Caki2 (cell line): Measurements from ENCODE around the gene TPCN2. TPM values are rescaled to one million over a fixed set of nuclear protein-coding genes. Genes with fewer than 3 reads are reported as not detected.

Experiments used
- DNase-seq: peaks from one replicate; pipeline ENCODE4 v3.0.0-alpha.2; 2015; ENCODE audit warnings: low read depth
- in situ Hi-C: cut with HindIII; loops from 2 replicates; pipeline ENCODE4 v1.10.0; 2016; ENCODE audit warnings: low sequenced_read_pairs, low pct_unique_long_range_greater_than_20kb, mixed read lengths
- total RNA-seq: library from RNA; depleted of rRNA; stranded (reverse); fragments of >200 nt; shearing (Covaris generic); gene quantifications from 2 replicates; pipeline ENCODE4 v1.2.3, GENCODE V29; 2014; ENCODE audit warnings: low replicate concordance; rRNA removed

TPCN2 gene
- total RNA-seq, 1 experiment from 2014 or later = 4.2 TPM

GRCh38 chr11:69172674-69173073, 123.9 kb downstream of the TPCN2 start:
- in situ Hi-C loops = no loop called here
- DNase-seq = no peak

GRCh38 chr11:69173331-69173730, 124.6 kb downstream of the TPCN2 start:
- in situ Hi-C loops = no loop called here
- no peak for DNase-seq

GRCh38 chr11:69173925-69174581, 125.3 kb downstream of the TPCN2 start:
- in situ Hi-C loops = no loop called here
- DNase-seq = no peak

GRCh38 chr11:69174841-69175240, 126.1 kb downstream of the TPCN2 start:
- no peak for DNase-seq
- in situ Hi-C loops = no loop called here

GRCh38 chr11:69178819-69179482, 130.2 kb downstream of the TPCN2 start:
- in situ Hi-C loops = no loop called here
- no peak for DNase-seq

GRCh38 chr11:69180226-69180625, 131.5 kb downstream of the TPCN2 start:
- DNase-seq = no peak
- in situ Hi-C loops = no loop called here

- DNase-seq = no peak
- in situ Hi-C loops = no loop called here
Measured at GRCh38 chr11:69180726-69181125, 132.0 kb downstream of the TPCN2 start.

GRCh38 chr11:69183613-69184012, 134.9 kb downstream of the TPCN2 start:
- in situ Hi-C loops = no loop called here
- DNase-seq = no peak

Other genes starting within 250 kb of the TPCN2 start
- 26.8 and 30.4 TPM in 2 replicates for gene CPT1A, start 207.0 kb upstream of the TPCN2 start, total RNA-seq
- 83.5 and 94.0 TPM in 2 replicates for gene MRPL21, start 145.1 kb upstream of the TPCN2 start, total RNA-seq
- gene IGHMBP2, start 145.0 kb upstream of the TPCN2 start, total RNA-seq = 2.1 and 9.8 TPM in 2 replicates
- not detected in 2 replicates for gene MRGPRD, start 67.9 kb upstream of the TPCN2 start, total RNA-seq
- 1.2 TPM in 1 of 2 replicates, not detected in the other for gene MRGPRF, start 35.7 kb upstream of the TPCN2 start, total RNA-seq
- not detected in 2 replicates for gene SMIM38, start 107.0 kb downstream of the TPCN2 start, total RNA-seq
- 101 and 122 TPM in 2 replicates for gene MYEOV, start 245.2 kb downstream of the TPCN2 start, total RNA-seq